Heart right ventricle (tissue), 16 donors: ENCODE data around the gene ZCCHC8. TPM values are rescaled to one million over a fixed set of nuclear protein-coding genes. Genes with fewer than 3 reads are reported as not detected.
"Not testable (repeated sequence)": the region's sequence is repeated elsewhere in the genome, so short reads cannot be mapped to it uniquely, and the experiment has no call there.

Experiments used
- ATAC-seq, 8 donors: fragments of 200-7000 bp; cut with Tn5 transposase; one replicate each; pipeline ENCODE4 v1.9.1; 2020; ENCODE audit warnings: mild to moderate bottlenecking in 8 of 8, moderate library complexity in 8 of 8, moderate number of reproducible peaks in 1 of 8
- DNase-seq, 2 donors: peaks; one replicate each; pipeline ENCODE4 v3.0.0-alpha.2; 2020
- H3K27ac ChIP-seq, 10 donors: fragments of 200-600 bp; sonication (generic) in 2 of 10; one replicate each; pipeline versions ENCODE4 v1.5.0 to v1.8.0; 2020 to 2022; ENCODE audit warnings: mild to moderate bottlenecking in 3 of 10
- H3K27me3 ChIP-seq, 7 donors: fragments of 200-600 bp; one replicate each; pipeline ENCODE4 v1.8.0; 2021 to 2022; ENCODE audit warnings: mild to moderate bottlenecking in 2 of 7
- H3K36me3 ChIP-seq, 9 donors: fragments of 200-600 bp; sonication (generic) in 1 of 9; one replicate each; pipeline versions ENCODE4 v1.5.0 to v1.8.0; 2020 to 2022; ENCODE audit warnings: mild to moderate bottlenecking in 2 of 9
- H3K4me1 ChIP-seq, 9 donors: fragments of 200-600 bp; sonication (generic) in 1 of 9; one replicate each; pipeline versions ENCODE4 v1.5.0 to v1.8.0; 2020 to 2022; ENCODE audit warnings: mild to moderate bottlenecking in 4 of 9
- H3K4me3 ChIP-seq, 10 donors: fragments of 200-600 bp; sonication (generic) in 2 of 10; one replicate each; pipeline versions ENCODE4 v1.5.0 to v1.8.0; 2020 to 2022; ENCODE audit warnings: mild to moderate bottlenecking in 7 of 10, moderate library complexity in 2 of 10
- H3K9me3 ChIP-seq, 11 donors: fragments of 200-600 bp in 10 of 11; sonication (generic) in 2 of 11; one replicate each; pipeline versions ENCODE4 v1.5.0 to v1.8.0; 2013 to 2022; ENCODE audit warnings: mild to moderate bottlenecking in 2 of 11, control low read depth in 1 of 11, moderate library complexity in 1 of 11
- CTCF ChIP-seq, 9 donors: fragments of 200-600 bp; sonication (generic) in 2 of 9; IDR thresholded peaks; one replicate each; pipeline versions ENCODE4 v1.5.0 to v1.8.0; 2021 to 2022; ENCODE audit warnings: antibody characterized with exemption in 9 of 9, mild to moderate bottlenecking in 5 of 9, moderate library complexity in 1 of 9
- WGBS, 2 donors: extraction: QIAGEN DNeasy Blood & Tissue Kit; methylation state at CpG; one replicate each; pipeline ENCODE4 v1.1.7; 2013; ENCODE audit warnings: inconsistent platforms in 1 of 2; 5-methylcytosine and 5-hydroxymethylcytosine counted together
- intact Hi-C, 10 donors: fragments of 100-400 bp; cut with DNase I; formaldehyde crosslinking; loops; one replicate each; pipeline versions ENCODE4 v1.11.1 to v1.14.2; 2022
- polyA plus RNA-seq, 2 donors: library from polyadenylated mRNA; stranded (reverse); fragments of 200-250 nt; gene quantifications; one replicate each; pipeline ENCODE4 v1.2.3, GENCODE V29; 2013
- total RNA-seq, 10 donors: library from RNA; stranded (reverse); fragmentation: NEBNext Ultra II Directional in 3 of 10; extraction: Animal tissue kit (Norgen Biotek cat#: 25700) in 3 of 10; gene quantifications; one replicate each; pipeline versions ENCODE4 v1.2.1 to v1.2.4, GENCODE V29; 2021 to 2023
- donor health status: Arrhythmogenic right ventricular cardiomyopathy.
- donor health status: ischemic (EF 13 %, LVEDD 7.1; RV severe dilation, severe dysfunction).
- donor health status: healthy with polysubstance abuse.
- donor health status: DM: no; HTN: yes; CAD: no.
- donor health status: DM: no; HTN: no; CAD: no.
- donor health status: ischemic (EF 25% LVEDD 6.9; RV normal size, moderate dysfunction).
- donor health status: ischemic (EF 25% LVEDD 5.7; RV mildly dilated, moderate dysfunction).
- donor health status: healthy.
- donor health status: DM: yes; HTN: yes; CAD: no.
- donor health status: Ischemic cardiomyopathy.
- donor health status: ischemic (EF 35%, LVEDD 5.7; RV mildly dilated, moderate dysfunction).
- donor health status: nonischemic (EF 11% LVEDD 7.7; RV severe dilation, severe dysfunction).
- donor health status: DM: yes; HTN: yes; CAD: no.
- donor health status: PGD.
- donor health status: ischemic (EF 29% LVEDD 5.4; RV normal size, mild dysfunction).
- donor health status: nonischemic (EF 23%, LVEDD 6.1; RV moderate dilation, normal function).

Gene ZCCHC8
- total and polyA plus RNA-seq, 12 donors = 7.5 to 29.6 (median 9.2) TPM

GRCh38 chr12:122467983-122468382 is 32.7 kb downstream of the ZCCHC8 start:
- intact Hi-C loops = loop anchor here in 1 of 10 donors (2.0 to 10.0 kb wide), 2 partner anchors 69 to 133 kb away; no protein-coding TSS in a partner anchor
- Histone ChIP-seq H3K4me3 (no peak overlapping the region), H3K9me3 (no peaks in the 10 kb centered on the region), H3K27ac (no peak overlapping the region), H3K4me1 (peaks cover 0 to 15% (median 6%) of the 10 kb centered on the region in 9 donors), H3K36me3 (peaks cover 0 to 10% (median 9%) of the 10 kb centered on the region in 9 donors), H3K27me3 (no peaks in the 10 kb centered on the region)
- WGBS, 2 donors = 68 to 70% methylated on average over 4 of the region's 4 CpGs
- no peak for TF ChIP-seq CTCF (IDR thresholded peaks at IDR 0.05)
- ATAC-seq = no peak
- DNase-seq = no peak

GRCh38 chr12:122464317-122465042 is 36.3 kb downstream of the ZCCHC8 start:
- H3K9me3 ChIP-seq, H3K4me1 ChIP-seq, H3K27me3 ChIP-seq, H3K36me3 ChIP-seq, H3K4me3 ChIP-seq, DNase-seq: not testable (repeated sequence)
- intact Hi-C loops = loop anchor here in 1 of 10 donors (10.0 kb wide), 1 partner anchor 130 kb away; no protein-coding TSS in a partner anchor
- WGBS, 2 donors = 80 to 81% methylated on average over 17 of the region's 17 CpGs
- peak overlapping the region in 1 of 10 donors; percentile 64 for H3K27ac ChIP-seq
- peak in 6 of 8 donors; percentile 25 to 94 (median 50) for ATAC-seq

GRCh38 chr12:122460641-122461040 is 40.1 kb downstream of the ZCCHC8 start:
- no peaks in the 10 kb centered on the region for H3K27me3 ChIP-seq
- TF ChIP-seq CTCF (IDR thresholded peaks at IDR 0.05) = no peak
- WGBS, 2 donors = 71 to 83% methylated on average over 2 of the region's 2 CpGs
- ATAC-seq (no peak), DNase-seq (no peak)
- no peak overlapping the region for H3K27ac ChIP-seq
- intact Hi-C loops = loop anchor here in 1 of 10 donors (10.0 kb wide), 1 partner anchor 126 kb away; no protein-coding TSS in a partner anchor
- no peak overlapping the region for H3K4me3 ChIP-seq
- H3K9me3 ChIP-seq = no peaks in the 10 kb centered on the region
- H3K4me1 ChIP-seq = peaks cover 0 to 9% (median 0%) of the 10 kb centered on the region in 9 donors
- no peaks in the 10 kb centered on the region for H3K36me3 ChIP-seq

- no peak overlapping the region for H3K4me3 ChIP-seq
- 91 to 95% methylated on average over 7 of the region's 7 CpGs for WGBS, 2 donors
- no peak overlapping the region for H3K27ac ChIP-seq
- TF ChIP-seq CTCF (IDR thresholded peaks at IDR 0.05) = no peak
- H3K4me1 ChIP-seq = peaks cover 0 to 9% (median 0%) of the 10 kb centered on the region in 9 donors
- no peaks in the 10 kb centered on the region for H3K9me3 ChIP-seq
- ATAC-seq = no peak
- intact Hi-C loops = loop anchor here in 1 of 10 donors (10.0 kb wide), 1 partner anchor 125 kb away; no protein-coding TSS in a partner anchor
- DNase-seq = no peak
- H3K36me3 ChIP-seq = no peaks in the 10 kb centered on the region
- H3K27me3 ChIP-seq = no peaks in the 10 kb centered on the region
Measured at GRCh38 chr12:122460061-122460460, 40.7 kb downstream of the ZCCHC8 start.

GRCh38 chr12:122459211-122459610 is 41.5 kb downstream of the ZCCHC8 start:
- no peak overlapping the region for H3K27ac ChIP-seq
- H3K4me1 ChIP-seq = peaks cover 0 to 2% (median 0%) of the 10 kb centered on the region in 9 donors
- no peaks in the 10 kb centered on the region for H3K36me3 ChIP-seq
- DNase-seq (no peak), ATAC-seq (no peak)
- H3K4me3 ChIP-seq = no peak overlapping the region
- 95 to 100% methylated on average over 2 of the region's 2 CpGs for WGBS, 2 donors
- no peaks in the 10 kb centered on the region for H3K9me3 ChIP-seq
- intact Hi-C loops = no loop called here
- H3K27me3 ChIP-seq = no peaks in the 10 kb centered on the region
- TF ChIP-seq CTCF (IDR thresholded peaks at IDR 0.05) = no peak
